Measurements from ENCODE around the gene PCDHGA7. TPM values are rescaled to one million over a fixed set of nuclear protein-coding genes. Genes with fewer than 3 reads are reported as not detected.
"Not testable (repeated sequence)": the region's sequence is repeated elsewhere in the genome, so short reads cannot be mapped to it uniquely, and the experiment has no call there.

The PCDHGA7 gene
- total RNA-seq, 1 donor from 2014 or later, result 2.5 TPM

DNA sequence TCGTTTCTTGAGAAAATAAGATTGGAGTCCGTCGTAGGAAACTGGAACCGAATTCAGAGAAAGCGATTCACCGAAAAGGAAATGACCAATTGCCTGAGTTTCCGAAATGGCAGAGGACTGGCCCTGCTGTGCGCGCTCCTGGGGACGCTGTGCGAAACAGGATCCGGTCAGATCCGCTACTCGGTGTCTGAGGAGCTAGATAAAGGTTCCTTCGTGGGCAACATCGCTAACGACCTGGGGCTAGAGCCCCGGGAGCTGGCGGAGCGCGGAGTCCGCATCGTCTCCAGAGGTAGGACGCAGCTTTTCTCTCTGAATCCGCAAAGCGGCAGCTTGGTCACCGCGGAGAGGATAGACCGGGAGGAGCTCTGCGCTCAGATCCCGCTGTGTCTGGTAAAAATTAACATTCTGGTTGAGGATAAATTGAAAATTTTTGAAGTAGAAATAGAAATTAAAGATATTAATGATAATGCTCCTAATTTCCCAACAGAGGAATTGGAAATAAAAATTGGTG is 38.5 kb upstream of the PCDHGA7 start:
- intact Hi-C loops (cut with DNase I), result no loop called here
- TF ChIP-seq, protein P1, sequence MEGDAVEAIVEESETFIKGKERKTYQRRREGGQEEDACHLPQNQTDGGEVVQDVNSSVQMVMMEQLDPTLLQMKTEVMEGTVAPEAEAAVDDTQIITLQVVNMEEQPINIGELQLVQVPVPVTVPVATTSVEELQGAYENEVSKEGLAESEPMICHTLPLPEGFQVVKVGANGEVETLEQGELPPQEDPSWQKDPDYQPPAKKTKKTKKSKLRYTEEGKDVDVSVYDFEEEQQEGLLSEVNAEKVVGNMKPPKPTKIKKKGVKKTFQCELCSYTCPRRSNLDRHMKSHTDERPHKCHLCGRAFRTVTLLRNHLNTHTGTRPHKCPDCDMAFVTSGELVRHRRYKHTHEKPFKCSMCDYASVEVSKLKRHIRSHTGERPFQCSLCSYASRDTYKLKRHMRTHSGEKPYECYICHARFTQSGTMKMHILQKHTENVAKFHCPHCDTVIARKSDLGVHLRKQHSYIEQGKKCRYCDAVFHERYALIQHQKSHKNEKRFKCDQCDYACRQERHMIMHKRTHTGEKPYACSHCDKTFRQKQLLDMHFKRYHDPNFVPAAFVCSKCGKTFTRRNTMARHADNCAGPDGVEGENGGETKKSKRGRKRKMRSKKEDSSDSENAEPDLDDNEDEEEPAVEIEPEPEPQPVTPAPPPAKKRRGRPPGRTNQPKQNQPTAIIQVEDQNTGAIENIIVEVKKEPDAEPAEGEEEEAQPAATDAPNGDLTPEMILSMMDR (IDR thresholded peaks at IDR 0.05), result no peak
- no peaks in the 10 kb centered on the region for H3K4me1 ChIP-seq
- peaks cover 19% of the 10 kb centered on the region for H3K9me3 ChIP-seq
- peak overlapping the region; percentile 21 for H3K4me3 ChIP-seq
- no peak for ATAC-seq
- no peak overlapping the region for H3K27ac ChIP-seq
- peaks cover 6% of the 10 kb centered on the region for H3K27me3 ChIP-seq
- H3K36me3 ChIP-seq, result no peaks in the 10 kb centered on the region
- no peak for DNase-seq

DNA sequence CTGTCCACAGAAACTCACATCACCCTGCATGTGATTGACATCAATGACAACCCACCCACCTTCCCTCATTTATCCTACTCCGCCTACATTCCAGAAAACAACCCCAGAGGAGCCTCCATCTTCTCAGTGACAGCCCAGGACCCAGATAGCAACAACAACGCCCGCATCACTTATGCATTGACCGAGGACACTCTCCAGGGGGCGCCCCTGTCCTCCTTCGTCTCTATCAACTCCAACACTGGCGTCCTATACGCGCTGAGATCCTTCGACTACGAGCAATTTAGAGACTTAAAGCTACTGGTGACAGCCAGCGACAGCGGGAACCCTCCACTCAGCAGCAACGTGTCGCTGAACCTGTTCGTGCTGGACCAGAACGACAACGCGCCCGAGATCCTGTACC is 37.2 kb upstream of the PCDHGA7 start:
- H3K36me3 ChIP-seq, result no peaks in the 10 kb centered on the region
- no peak overlapping the region for H3K27ac ChIP-seq
- no peak overlapping the region for H3K4me3 ChIP-seq
- no peaks in the 10 kb centered on the region for H3K4me1 ChIP-seq
- DNase-seq (no peak), ATAC-seq (no peak)
- TF ChIP-seq, protein P1 (IDR thresholded peaks at IDR 0.05), result no peak
- peaks cover 10% of the 10 kb centered on the region for H3K27me3 ChIP-seq
- intact Hi-C loops (cut with DNase I), result no loop called here
- H3K9me3 ChIP-seq, result peaks cover 13% of the 10 kb centered on the region

DNA sequence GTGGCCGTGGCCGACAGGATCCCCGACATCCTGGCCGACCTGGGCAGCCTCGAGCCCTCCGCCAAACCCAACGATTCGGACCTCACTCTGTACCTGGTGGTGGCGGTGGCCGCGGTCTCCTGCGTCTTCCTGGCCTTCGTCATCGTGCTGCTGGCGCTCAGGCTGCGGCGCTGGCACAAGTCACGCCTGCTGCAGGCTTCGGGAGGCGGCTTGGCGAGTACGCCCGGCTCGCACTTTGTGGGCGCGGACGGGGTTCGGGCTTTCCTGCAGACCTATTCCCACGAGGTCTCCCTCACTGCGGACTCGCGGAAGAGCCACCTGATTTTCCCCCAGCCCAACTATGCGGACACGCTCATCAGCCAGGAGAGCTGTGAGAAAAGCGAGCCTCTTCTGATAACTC is 36.5 kb upstream of the PCDHGA7 start:
- Histone ChIP-seq H3K9me3 (peaks cover 18% of the 10 kb centered on the region), H3K27me3 (peaks cover 10% of the 10 kb centered on the region)
- intact Hi-C loops (cut with DNase I); DNase-seq; H3K27ac ChIP-seq; H3K36me3 ChIP-seq; H3K4me3 ChIP-seq; ATAC-seq; H3K4me1 ChIP-seq: not testable (repeated sequence)

DNA sequence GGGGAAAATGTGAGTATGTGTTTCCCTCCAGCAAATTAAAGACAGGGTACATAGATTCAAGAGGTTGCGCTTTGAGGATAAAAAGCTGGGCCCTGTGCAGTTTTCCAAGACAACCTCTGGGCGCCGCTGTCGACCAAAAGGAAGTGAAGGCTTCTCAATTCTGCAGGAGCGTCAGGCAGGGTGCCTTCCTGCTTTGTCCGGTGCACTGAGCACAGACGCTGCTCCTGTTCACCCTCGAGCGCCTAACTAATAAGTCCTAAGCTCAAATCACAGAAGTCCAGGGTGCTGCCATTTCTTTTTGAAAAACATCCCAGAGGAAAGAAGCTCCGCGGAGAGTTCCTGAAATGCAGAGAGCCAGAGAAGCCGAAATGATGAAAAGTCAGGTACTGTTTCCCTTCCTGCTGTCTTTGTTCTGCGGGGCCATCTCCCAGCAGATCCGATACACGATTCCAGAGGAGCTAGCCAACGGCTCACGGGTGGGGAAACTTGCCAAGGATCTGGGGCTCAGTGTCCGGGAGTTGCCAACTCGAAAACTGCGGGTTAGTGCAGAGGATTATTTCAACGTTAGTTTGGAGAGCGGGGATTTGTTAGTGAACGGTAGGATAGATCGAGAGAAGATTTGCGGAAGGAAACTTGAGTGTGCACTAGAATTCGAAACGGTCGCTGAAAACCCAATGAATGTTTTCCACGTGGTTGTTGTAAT is 32.5 kb upstream of the PCDHGA7 start, which contains the start of gene PCDHGB1:
PCDHGB1 (plus strand) TSS at position 183 of the 703 bp plus-strand sequence; CDS start at position 345, 162 bp downstream.
- ATAC-seq (peak; percentile 71), DNase-seq (no peak)
- Histone ChIP-seq H3K27me3 (peaks cover 5% of the 10 kb centered on the region), H3K4me1 (no peaks in the 10 kb centered on the region), H3K27ac (no peak within 1 kb of the TSS), H3K9me3 (peaks cover 12% of the 10 kb centered on the region), H3K36me3 (no peaks in the 10 kb centered on the region), H3K4me3 (no peak within 1 kb of the TSS)
- intact Hi-C loops (cut with DNase I), result no loop called here
- TF ChIP-seq, protein P1 (IDR thresholded peaks at IDR 0.05), result peak; percentile 37

DNA sequence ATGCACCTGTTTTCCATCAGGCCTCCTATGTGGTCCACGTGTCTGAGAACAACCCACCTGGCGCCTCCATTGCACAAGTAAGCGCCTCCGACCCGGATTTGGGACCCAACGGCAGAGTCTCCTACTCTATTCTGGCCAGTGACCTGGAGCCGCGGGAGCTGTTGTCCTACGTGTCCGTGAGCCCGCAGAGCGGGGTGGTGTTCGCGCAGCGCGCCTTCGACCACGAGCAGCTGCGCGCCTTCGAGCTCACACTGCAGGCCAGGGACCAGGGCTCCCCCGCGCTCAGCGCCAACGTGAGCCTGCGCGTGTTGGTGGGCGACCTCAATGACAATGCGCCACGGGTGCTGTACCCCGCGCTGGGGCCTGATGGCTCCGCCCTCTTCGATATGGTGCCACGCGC is 31.0 kb upstream of the PCDHGA7 start:
- no peaks in the 10 kb centered on the region for H3K4me1 ChIP-seq
- intact Hi-C loops (cut with DNase I), result no loop called here
- H3K27ac ChIP-seq, result no peak overlapping the region
- H3K4me3 ChIP-seq, result no peak overlapping the region
- ATAC-seq (no peak), DNase-seq (no peak)
- TF ChIP-seq, protein P1 (IDR thresholded peaks at IDR 0.05), result no peak
- H3K36me3 ChIP-seq, result no peaks in the 10 kb centered on the region
- peaks cover 17% of the 10 kb centered on the region for H3K9me3 ChIP-seq
- H3K27me3 ChIP-seq, result peaks cover 5% of the 10 kb centered on the region

DNA sequence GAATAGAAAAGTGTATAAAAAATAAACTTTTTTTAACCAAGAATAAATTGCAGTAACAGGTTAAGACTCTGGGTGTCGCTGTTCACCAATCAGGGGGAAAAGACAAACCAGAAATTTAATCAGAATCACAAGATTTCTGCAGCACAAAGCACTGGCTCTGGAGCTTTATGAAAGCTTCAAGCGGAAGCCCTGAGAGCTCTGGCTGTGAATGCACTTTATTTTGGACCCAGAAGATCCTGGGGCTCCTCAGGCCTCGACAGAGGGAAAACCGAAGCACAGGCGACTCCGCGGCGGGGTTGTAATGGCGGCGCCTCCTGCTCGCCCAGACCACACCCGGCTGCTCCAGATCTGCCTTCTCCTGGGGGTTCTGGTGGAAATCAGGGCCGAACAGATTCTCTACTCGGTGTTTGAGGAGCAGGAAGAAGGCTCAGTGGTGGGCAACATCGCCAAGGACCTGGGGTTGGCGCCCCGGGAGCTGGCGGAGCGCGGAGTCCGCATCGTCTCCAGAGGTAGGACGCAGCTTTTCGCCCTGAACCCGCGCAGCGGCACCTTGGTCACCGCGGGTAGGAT is 27.6 kb upstream of the PCDHGA7 start, which contains the start of gene PCDHGA4:
PCDHGA4 (plus strand) TSS at position 122 of the 570 bp plus-strand sequence; CDS start at position 209, 87 bp downstream.
- H3K36me3 ChIP-seq, result no peaks in the 10 kb centered on the region
- no peak for ATAC-seq
- H3K27ac ChIP-seq, result no peak within 1 kb of the TSS
- peak within 1 kb of the TSS; percentile 40 for H3K4me3 ChIP-seq
- intact Hi-C loops (cut with DNase I), result no loop called here
- TF ChIP-seq, protein P1 (IDR thresholded peaks at IDR 0.05), result peak; percentile 45
- H3K9me3 ChIP-seq, result peaks cover 28% of the 10 kb centered on the region
- H3K4me1 ChIP-seq, result no peaks in the 10 kb centered on the region
- H3K27me3 ChIP-seq, result peaks cover 5% of the 10 kb centered on the region
- DNase-seq, result no peak

All from upper lobe of right lung (tissue), 1 donor.